ENCODE results near the gene CNTFR. TPM values are rescaled to one million over a fixed set of nuclear protein-coding genes. Genes with fewer than 3 reads are reported as not detected.

Gene CNTFR
- total RNA-seq, 4 donors from 2014 or later: 17.5 to 130 (median 49.1) TPM

- TF ChIP-seq CTCF (IDR thresholded peaks at IDR 0.05; ENCODE audit: low read depth): no peak
These were observed 38.7 kb downstream of the CNTFR start for GRCh38 chr9:34550681-34551270.

- no peak for TF ChIP-seq CTCF (IDR thresholded peaks at IDR 0.05; ENCODE audit: low read depth)
These were observed 39.4 kb downstream of the CNTFR start for GRCh38 chr9:34550016-34550680.

GRCh38 chr9:34549407-34549732 lies 40.2 kb downstream of the CNTFR start:
- no peak for TF ChIP-seq CTCF (IDR thresholded peaks at IDR 0.05; ENCODE audit: low read depth)

GRCh38 chr9:34547960-34548611 lies 41.4 kb downstream of the CNTFR start:
- TF ChIP-seq CTCF (IDR thresholded peaks at IDR 0.05; ENCODE audit: low read depth): no peak

GRCh38 chr9:34546834-34547827 lies 42.4 kb downstream of the CNTFR start:
- TF ChIP-seq CTCF (IDR thresholded peaks at IDR 0.05; ENCODE audit: low read depth): no peak

- no peak for TF ChIP-seq CTCF (IDR thresholded peaks at IDR 0.05; ENCODE audit: low read depth)
These were observed 43.3 kb downstream of the CNTFR start for GRCh38 chr9:34546102-34546833.

All from subcutaneous adipose tissue (tissue), 4 donors.